HUES64 (cell line): Measurements from ENCODE around the gene KIR2DL1.
"Not testable (repeated sequence)": the region's sequence is repeated elsewhere in the genome, so short reads cannot be mapped to it uniquely, and the experiment has no call there.

ENCODE experiments used
- H3K27ac ChIP-seq: 2 replicates; pipeline ENCODE4 v1.7.0; 2013; ENCODE audit warnings: low read depth, low read length, inconsistent platforms
- H3K27me3 ChIP-seq: 2 replicates; pipeline ENCODE4 v1.6.1; 2013; ENCODE audit warnings: mild to moderate bottlenecking, low read length; ENCODE audit not compliant: insufficient read depth
- H3K36me3 ChIP-seq: 2 replicates; pipeline ENCODE4 v1.6.1; 2013; ENCODE audit warnings: mild to moderate bottlenecking, low read length; ENCODE audit not compliant: insufficient read depth
- H3K4me1 ChIP-seq: 2 replicates; pipeline ENCODE4 v1.6.1; 2013; ENCODE audit warnings: mild to moderate bottlenecking, low read length, moderate library complexity; ENCODE audit not compliant: insufficient read depth
- H3K4me3 ChIP-seq: 2 replicates; pipeline ENCODE4 v1.5.1; 2013; ENCODE audit warnings: mild to moderate bottlenecking, low read length, moderate library complexity
- H3K9ac ChIP-seq: 2 replicates; pipeline ENCODE4 v1.6.1; 2013; ENCODE audit warnings: mild to moderate bottlenecking, low read depth, low read length
- H3K9me3 ChIP-seq: 2 replicates; pipeline ENCODE4 v1.6.1; 2013; ENCODE audit warnings: low read depth, low read length; ENCODE audit not compliant: insufficient read depth
- WGBS: fragments of 150-250, 120-280 bp; methylation state at CpG from one replicate; pipeline ENCODE4 v1.1.7; 2013; ENCODE audit warnings: missing lambda C conversion rate; 5-methylcytosine and 5-hydroxymethylcytosine counted together

KIR2DL1 gene

GRCh38 chr19:54804101-54804500 is 34.5 kb downstream of the KIR2DL1 start:
- H3K9me3 ChIP-seq, result peaks cover 81% of the 10 kb centered on the region
- no peak overlapping the region for H3K4me3 ChIP-seq
- no peak overlapping the region for H3K27ac ChIP-seq
- 45% methylated on average over 5 of the region's 5 CpGs for WGBS
- H3K4me1 ChIP-seq, result no peaks in the 10 kb centered on the region
- H3K36me3 ChIP-seq, result no peaks in the 10 kb centered on the region
- H3K9ac ChIP-seq, result no peak overlapping the region
- no peaks in the 10 kb centered on the region for H3K27me3 ChIP-seq

DNA sequence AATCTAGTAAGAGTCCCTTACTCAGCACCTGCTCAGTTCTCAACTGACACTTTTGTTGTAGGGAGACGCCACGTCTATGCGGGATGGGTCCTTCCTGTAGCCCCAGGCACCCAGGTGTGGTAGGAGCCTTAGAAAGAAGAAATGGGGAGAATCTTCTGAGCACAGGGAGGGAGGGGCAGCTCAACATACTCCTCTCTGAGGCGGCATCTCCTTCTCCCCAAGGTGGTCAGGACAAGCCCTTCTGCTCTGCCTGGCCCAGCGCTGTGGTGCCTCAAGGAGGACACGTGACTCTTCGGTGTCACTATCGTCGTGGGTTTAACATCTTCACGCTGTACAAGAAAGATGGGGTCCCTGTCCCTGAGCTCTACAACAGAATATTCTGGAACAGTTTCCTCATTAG is 35.0 kb downstream of the KIR2DL1 start:
- Histone ChIP-seq H3K9me3 (peaks cover 85% of the 10 kb centered on the region), H3K27me3 (no peaks in the 10 kb centered on the region), H3K9ac (no peak overlapping the region), H3K27ac (no peak overlapping the region), H3K4me1 (no peaks in the 10 kb centered on the region), H3K4me3 (no peak overlapping the region), H3K36me3 (no peaks in the 10 kb centered on the region)
- 84% methylated on average over 10 of the region's 10 CpGs for WGBS

GRCh38 chr19:54805665-54806515 is 36.3 kb downstream of the KIR2DL1 start:
- H3K4me1 ChIP-seq, result no peaks in the 10 kb centered on the region
- H3K27ac ChIP-seq, result no peak overlapping the region
- H3K9me3 ChIP-seq, result peaks cover 96% of the 10 kb centered on the region
- no peaks in the 10 kb centered on the region for H3K27me3 ChIP-seq
- H3K9ac ChIP-seq, result no peak overlapping the region
- no peaks in the 10 kb centered on the region for H3K36me3 ChIP-seq
- 83% methylated on average over 14 of the region's 14 CpGs for WGBS
- H3K4me3 ChIP-seq, result no peak overlapping the region

GRCh38 chr19:54806516-54806838 is 36.9 kb downstream of the KIR2DL1 start:
- H3K9ac ChIP-seq, result no peak overlapping the region
- WGBS, result 64% methylated on average over 2 of the region's 2 CpGs
- H3K27ac ChIP-seq, result no peak overlapping the region
- H3K4me1 ChIP-seq, result no peaks in the 10 kb centered on the region
- no peaks in the 10 kb centered on the region for H3K36me3 ChIP-seq
- no peak overlapping the region for H3K4me3 ChIP-seq
- no peaks in the 10 kb centered on the region for H3K27me3 ChIP-seq
- H3K9me3 ChIP-seq, result peaks cover 96% of the 10 kb centered on the region

DNA sequence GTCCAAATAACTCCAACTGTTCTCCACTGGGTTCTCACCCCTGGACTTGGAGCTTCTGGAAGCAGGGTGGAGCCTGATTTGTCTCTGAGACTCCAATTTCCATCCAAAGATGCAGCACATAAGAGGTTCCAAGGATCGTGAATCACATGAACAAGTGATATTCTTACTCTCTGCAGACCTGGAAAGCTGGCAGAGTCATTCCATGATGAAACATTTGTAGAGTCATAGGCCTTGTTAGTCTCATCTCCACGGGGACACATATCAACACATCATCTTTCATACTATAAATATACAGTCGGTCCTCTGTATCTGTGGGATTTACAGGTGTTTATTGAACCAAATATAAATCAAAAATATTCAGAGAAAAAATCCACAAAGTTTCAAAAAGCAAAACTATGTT is 45.0 kb downstream of the KIR2DL1 start:
- H3K27me3 ChIP-seq, H3K4me3 ChIP-seq, H3K9ac ChIP-seq, H3K4me1 ChIP-seq, H3K36me3 ChIP-seq, H3K27ac ChIP-seq: not testable (repeated sequence)
- peaks cover 94% of the 10 kb centered on the region for H3K9me3 ChIP-seq
- WGBS, result 45% methylated on average over 2 of the region's 3 CpGs

- H3K9ac ChIP-seq, H3K27me3 ChIP-seq, H3K4me3 ChIP-seq, H3K4me1 ChIP-seq, H3K27ac ChIP-seq, H3K36me3 ChIP-seq: not testable (repeated sequence)
- WGBS, result 81% methylated on average over 14 of the region's 17 CpGs
- peaks cover 84% of the 10 kb centered on the region for H3K9me3 ChIP-seq
Observed at GRCh38 chr19:54816251-54816650, 46.7 kb downstream of the KIR2DL1 start, which contains the start of gene KIR3DL1. KIR3DL1 (plus strand) TSS chr19:54816468.

- H3K27me3 ChIP-seq, result no peaks in the 10 kb centered on the region
- WGBS, result 77% methylated on average over 15 of the region's 15 CpGs
- H3K36me3 ChIP-seq, result no peaks in the 10 kb centered on the region
- H3K4me1 ChIP-seq, result no peaks in the 10 kb centered on the region
- H3K4me3 ChIP-seq, result no peak overlapping the region
- H3K9me3 ChIP-seq, result peaks cover 79% of the 10 kb centered on the region
- no peak overlapping the region for H3K9ac ChIP-seq
- no peak overlapping the region for H3K27ac ChIP-seq
Observed at GRCh38 chr19:54817670-54818536, 48.3 kb downstream of the KIR2DL1 start.

- not testable (repeated sequence) for H3K9ac ChIP-seq, H3K4me1 ChIP-seq, H3K4me3 ChIP-seq, H3K27ac ChIP-seq, H3K36me3 ChIP-seq, H3K27me3 ChIP-seq
- WGBS, result 67% methylated on average over 4 of the region's 4 CpGs
- peaks cover 36% of the 10 kb centered on the region for H3K9me3 ChIP-seq
Observed at GRCh38 chr19:54824416-54824815, 54.8 kb downstream of the KIR2DL1 start.

DNA sequence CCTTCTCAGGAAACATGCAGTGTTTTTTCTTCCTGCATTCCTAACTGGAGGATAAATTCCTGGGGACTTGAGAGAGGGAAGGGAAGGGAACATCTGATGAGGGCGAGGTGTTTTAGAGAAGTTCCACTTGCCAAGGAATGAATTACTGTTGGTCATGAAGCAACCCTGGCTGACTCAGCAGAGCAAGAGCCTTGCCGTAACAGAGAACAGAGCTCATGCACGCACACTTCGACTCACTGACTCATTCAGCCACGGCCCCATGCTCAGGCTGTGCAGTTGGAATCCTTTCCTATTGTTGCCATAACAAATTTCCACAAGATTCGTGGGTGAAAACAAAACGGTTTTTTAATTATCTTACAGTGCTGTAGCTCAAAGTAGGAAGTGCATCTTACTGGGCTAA is 55.7 kb downstream of the KIR2DL1 start:
- H3K36me3 ChIP-seq, H3K4me1 ChIP-seq, H3K27me3 ChIP-seq, H3K4me3 ChIP-seq, H3K27ac ChIP-seq, H3K9ac ChIP-seq: not testable (repeated sequence)
- WGBS, result 69% methylated on average over 5 of the region's 7 CpGs
- H3K9me3 ChIP-seq, result peaks cover 36% of the 10 kb centered on the region

GRCh38 chr19:54828064-54828463 is 58.5 kb downstream of the KIR2DL1 start:
- H3K4me1 ChIP-seq, H3K36me3 ChIP-seq, H3K4me3 ChIP-seq, H3K9ac ChIP-seq, H3K27me3 ChIP-seq, H3K27ac ChIP-seq: not testable (repeated sequence)
- WGBS, result 71% methylated on average over 7 of the region's 8 CpGs
- H3K9me3 ChIP-seq, result peaks cover 42% of the 10 kb centered on the region

DNA sequence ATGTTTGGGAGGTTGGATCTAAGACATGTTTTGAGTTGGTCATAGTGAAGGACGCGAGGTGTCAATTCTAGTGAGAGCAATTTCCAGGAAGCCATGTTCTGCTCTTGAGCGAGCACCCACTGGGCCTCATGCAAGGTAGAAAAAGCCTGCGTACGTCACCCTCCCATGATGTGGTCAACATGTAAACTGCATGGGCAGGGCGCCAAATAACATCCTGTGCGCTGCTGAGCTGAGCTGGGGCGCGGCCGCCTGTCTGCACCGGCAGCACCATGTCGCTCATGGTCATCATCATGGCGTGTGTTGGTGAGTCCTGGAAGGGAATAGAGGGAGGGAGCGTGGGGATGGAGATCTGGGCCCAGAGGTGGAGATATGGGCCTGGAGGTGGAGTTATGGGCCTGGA is 62.9 kb downstream of the KIR2DL1 start, which contains the start of gene KIR2DS4:
Gene KIR2DS4 (plus strand): TSS at position 181 of the 400 bp plus-strand sequence.
- not testable (repeated sequence) for H3K27ac ChIP-seq, H3K4me1 ChIP-seq, H3K4me3 ChIP-seq, H3K36me3 ChIP-seq, H3K9ac ChIP-seq, H3K27me3 ChIP-seq
- peaks cover 60% of the 10 kb centered on the region for H3K9me3 ChIP-seq
- WGBS, result 88% methylated on average over 14 of the region's 14 CpGs
